GM19043 (cell line): Measurements from ENCODE around the gene TCF25.
"Not testable (repeated sequence)": the region's sequence is repeated elsewhere in the genome, so short reads cannot be mapped to it uniquely, and the experiment has no call there.

Experiments
- ATAC-seq: cut with Tn5 transposase; IDR thresholded peaks from one replicate; pipeline ENCODE4 v1.9.1; 2021; ENCODE audit warnings: low read depth; ENCODE audit not compliant: unreplicated experiment

The TCF25 gene, protein sequence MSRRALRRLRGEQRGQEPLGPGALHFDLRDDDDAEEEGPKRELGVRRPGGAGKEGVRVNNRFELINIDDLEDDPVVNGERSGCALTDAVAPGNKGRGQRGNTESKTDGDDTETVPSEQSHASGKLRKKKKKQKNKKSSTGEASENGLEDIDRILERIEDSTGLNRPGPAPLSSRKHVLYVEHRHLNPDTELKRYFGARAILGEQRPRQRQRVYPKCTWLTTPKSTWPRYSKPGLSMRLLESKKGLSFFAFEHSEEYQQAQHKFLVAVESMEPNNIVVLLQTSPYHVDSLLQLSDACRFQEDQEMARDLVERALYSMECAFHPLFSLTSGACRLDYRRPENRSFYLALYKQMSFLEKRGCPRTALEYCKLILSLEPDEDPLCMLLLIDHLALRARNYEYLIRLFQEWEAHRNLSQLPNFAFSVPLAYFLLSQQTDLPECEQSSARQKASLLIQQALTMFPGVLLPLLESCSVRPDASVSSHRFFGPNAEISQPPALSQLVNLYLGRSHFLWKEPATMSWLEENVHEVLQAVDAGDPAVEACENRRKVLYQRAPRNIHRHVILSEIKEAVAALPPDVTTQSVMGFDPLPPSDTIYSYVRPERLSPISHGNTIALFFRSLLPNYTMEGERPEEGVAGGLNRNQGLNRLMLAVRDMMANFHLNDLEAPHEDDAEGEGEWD

DNA sequence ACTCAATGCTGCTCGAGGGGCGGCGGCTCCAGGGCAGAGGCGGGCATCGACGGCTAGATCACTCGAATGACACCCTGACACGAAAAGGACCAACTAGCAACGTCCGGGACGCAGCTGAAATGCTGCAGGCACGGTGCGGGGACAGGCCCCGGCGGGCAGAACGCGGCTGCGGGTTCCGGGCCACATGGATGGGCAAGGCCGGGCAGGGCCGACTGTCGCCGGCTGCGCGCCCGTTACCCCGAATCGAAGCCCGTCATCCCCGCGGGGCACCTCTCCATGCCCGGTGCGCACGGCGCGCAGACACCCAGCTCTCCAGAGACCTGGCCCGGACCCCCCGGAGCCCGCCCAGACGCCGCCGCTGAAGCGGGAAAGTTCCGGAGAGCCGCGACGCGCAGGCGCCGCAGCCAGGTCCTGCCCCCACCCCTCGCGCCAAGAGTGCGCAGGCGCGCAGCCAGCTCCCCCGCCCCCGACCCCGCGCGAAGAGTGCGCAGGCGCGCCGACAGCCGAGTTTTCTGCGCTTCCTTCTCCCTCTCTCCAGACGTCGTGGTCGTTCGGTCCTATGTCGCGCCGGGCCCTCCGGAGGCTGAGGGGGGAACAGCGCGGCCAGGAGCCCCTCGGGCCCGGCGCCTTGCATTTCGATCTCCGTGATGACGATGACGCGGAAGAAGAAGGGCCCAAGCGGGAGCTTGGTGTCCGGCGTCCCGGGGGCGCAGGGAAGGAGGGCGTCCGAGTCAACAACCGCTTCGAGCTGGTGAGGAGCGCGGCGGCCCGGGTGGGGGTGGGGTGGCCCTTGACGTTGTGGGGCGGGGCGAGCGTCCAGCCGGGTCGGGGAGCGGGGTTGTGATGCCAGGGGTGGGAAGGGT lies at the start of gene TCF25:
Gene TCF25, plus strand, starts transcription at position 484 of the 863 bp plus-strand sequence. Its CDS starts 76 bp downstream, at position 560.
- peak; percentile 37 for ATAC-seq

DNA sequence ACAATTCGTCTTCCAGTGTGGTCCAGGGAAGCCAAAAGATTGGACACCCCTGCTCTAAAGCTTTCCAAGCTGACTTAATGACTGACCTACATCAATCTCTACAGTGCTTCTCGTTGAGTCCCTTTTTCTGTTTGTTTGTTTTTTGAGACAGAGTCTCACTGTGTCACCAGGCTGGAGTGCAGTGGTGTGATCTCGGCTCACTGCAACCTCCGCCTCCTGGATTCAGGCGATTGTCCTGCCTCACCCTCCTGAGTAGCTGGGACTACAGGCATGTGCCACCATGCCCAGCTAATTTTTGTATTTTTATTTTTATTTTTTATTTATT lies 49.6 kb upstream of the TCF25 start:
- not testable (repeated sequence) for ATAC-seq

DNA sequence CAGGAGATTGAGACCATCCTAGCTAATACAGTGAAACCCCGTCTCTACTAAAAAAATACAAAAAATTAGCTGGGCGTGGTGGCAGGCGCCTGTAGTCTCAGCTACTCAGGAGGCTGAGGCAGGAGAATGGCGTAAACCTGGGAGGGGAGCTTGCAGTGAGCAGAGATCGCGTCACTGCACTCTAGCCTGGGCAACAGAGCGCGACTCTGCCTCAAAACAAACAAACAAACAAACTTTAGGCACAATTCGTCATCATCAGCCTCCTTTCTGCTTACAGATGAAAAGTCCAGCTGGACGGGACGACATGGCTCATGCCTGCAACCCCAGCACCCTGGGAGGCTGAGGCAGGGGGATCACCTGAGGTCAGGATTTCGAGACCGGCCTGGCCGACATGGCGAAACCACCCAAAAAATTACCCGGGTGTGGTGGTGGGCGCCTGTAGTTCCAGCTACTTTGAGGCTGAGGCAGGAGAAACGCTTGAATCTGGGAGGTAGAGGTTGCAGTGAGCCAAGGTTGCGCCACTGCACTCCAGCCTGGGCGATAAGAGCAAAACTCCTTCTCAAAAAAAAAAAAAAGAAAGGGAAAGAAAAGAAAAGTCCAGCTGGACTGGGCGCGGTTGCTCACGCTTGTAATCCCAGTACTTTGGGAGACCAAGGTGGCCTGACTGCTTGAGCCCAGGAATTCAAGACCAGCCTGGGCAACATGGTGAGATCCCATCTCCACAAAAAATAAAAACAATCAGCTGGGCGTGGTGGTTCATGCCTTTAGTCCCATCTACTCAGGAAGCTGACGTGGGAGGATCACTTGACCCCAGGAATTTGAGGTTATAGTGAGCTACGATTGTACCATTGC lies 46.6 kb upstream of the TCF25 start:
- ATAC-seq: no peak

DNA sequence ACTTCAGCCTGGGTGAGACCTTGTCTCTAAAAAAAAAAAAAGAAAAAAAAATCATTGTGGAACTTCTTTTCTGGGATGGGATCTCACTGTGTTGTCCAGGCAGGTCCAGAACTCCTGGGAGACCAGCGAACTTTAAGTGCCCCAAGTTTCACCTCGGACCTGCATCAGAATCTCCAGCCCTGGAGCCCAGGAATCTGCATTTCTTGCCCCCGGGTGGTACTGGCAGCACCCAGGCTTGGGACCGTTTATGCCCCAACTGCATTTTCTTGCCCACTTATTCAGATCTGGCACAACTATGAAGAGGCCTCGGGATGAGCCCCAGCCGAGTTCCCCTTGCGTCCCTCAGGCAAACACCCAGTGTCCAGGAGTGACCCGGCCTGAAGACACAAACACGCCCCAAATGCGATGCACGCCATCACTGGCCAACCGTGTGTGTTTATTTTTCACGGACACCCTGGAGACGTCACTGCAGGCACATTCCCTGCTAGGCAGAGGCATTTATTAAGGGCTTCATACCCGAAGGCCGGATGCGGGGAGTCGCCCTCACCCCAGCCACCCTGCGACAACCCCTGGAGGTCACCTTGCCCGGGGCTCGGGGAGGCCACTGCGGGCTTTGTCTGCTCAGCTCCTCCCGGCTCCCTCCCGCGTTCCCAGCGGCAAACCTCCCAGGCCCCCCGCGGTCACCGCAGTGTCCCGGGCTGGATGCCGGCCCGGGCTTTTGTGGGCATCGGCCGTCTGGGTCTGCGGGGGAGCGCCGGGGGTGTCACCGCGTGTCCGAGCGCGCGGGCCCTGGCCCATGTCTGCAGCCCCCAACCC lies 45.8 kb upstream of the TCF25 start:
- no peak for ATAC-seq

DNA sequence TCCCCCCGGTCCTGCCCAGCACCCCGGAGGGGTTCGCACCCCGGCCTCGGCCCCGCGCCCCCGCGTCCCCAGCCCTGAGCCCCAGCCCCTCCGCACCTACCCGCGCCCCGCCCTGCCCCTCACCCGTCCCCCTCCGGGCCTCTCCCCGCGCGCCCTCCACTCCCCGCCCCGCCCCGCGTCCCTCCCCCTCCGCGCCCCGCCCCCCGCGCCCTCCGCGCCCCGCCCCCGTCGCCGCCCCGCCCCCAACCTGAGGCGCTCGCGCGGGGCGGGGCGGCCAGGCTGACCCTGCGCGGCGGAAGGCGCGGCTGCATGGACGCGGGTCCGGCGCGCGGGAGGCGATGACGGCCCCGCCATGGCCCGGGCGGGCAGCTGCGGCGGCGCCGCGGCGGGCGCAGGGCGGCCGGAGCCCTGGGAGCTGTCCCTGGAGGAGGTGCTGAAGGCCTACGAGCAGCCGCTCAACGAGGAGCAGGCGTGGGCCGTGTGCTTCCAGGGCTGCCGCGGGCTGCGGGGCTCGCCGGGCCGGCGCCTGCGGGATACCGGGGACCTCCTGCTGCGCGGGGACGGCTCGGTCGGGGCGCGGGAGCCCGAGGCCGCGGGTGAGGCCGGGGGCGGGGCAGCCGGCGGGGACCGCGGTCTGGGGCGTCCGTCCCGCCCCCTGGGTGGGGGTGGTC lies 45.1 kb upstream of the TCF25 start, which contains the start of gene SPIRE2:
Gene SPIRE2, plus strand, starts transcription at position 277 of the 671 bp plus-strand sequence. Its CDS starts 76 bp downstream, at position 353.
- no peak for ATAC-seq

DNA sequence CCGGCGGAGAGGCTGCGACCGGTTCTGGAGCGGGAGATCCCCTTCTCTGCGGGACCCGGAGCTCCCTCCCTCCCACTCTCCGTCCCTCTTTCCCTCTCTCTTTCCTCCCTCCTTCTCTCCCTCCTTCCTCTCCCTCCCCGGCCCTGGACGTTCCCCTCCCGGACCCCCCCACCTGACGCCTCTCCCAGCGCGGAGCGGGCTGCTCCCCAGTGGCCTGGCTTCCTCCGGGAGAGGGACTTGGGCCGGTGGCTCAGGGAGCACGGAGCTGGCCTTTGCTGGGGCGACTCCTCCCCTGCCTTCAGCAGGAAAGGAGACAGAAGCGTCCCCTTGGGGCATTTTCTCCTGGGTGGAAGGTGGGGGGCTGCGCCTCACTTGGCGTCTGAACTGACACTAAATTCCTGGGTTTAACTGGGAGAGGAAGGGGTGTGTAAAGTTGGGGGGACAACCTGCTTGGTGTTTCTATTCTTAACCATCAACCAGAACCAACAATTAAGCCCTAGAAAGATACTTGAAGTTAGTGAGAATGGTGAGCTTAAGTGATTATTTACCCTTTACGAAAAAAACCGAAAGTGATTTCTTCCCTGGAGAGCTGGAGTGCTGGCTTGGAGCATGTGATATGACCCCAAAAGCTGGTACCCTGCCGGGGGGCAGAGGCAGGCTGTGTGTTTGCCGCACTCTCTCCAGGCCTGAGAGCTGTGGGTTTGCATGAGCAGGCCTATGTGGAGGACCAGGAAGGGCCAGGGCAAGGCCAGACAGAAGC lies 44.3 kb upstream of the TCF25 start:
- no peak for ATAC-seq

DNA sequence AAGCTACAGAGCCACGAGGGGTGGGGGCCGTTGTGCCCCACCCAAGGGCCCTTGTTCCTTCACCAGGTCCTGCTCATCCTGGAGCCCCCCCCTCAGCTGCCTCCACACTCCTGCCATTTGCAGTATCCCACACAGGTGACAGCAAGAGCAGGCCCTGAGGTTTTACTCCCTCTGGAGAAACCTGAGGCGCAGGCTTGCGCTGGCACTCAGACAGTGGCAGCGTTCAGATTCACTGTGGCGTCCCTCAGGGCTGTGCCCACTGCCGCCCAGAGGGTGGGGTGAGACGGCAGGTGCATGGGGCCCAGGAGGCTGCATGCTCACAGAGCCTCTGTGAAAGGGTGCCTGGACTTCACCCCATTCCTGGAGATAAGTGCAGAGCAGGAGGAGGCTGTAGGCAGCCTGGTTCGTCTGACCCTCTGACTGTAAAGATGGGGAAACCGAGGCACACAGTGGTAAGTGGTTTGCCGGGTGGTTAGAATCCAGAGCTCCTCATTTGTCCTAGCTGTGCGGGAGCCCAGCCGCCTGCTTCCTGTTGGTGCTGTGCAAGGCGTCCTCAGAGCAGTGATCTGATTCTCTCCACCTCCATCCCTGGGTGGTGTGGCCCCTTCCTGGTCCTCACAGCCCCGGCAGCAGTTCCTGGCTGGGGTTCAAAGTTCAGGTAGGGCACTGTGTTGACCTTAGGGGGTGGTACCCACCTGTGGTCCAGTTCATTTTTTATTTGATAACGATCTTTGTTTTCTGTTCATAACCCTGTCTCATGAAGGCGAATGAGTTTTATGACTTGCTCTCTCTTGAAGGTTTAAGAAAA lies 43.6 kb upstream of the TCF25 start:
- ATAC-seq: no peak

DNA sequence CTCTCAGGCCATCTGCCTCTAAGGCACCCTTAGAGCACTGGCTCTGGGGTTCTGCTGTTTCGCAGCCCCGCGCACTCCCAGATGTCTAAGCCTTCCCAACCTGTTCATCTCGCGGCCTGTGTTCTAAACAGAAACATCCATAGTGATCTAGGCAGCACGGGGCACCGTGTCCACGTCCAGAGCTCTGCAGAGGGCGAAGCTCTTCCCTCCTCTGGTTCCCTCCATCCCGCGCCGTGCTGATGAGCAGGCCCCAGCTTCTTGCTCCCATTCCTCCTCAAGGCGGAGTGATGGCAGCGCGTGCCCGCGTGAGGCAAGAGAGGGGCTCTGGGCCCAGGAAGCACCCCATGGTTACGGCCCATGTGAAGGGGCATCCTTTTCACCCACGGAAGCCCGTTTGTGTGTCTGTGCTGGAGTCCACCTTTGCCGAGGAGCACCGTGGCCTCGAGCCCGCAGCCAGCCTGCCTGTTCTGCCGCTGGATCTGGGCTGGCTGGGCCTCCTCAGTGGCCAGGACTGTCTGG lies 41.5 kb upstream of the TCF25 start:
- no peak for ATAC-seq

DNA sequence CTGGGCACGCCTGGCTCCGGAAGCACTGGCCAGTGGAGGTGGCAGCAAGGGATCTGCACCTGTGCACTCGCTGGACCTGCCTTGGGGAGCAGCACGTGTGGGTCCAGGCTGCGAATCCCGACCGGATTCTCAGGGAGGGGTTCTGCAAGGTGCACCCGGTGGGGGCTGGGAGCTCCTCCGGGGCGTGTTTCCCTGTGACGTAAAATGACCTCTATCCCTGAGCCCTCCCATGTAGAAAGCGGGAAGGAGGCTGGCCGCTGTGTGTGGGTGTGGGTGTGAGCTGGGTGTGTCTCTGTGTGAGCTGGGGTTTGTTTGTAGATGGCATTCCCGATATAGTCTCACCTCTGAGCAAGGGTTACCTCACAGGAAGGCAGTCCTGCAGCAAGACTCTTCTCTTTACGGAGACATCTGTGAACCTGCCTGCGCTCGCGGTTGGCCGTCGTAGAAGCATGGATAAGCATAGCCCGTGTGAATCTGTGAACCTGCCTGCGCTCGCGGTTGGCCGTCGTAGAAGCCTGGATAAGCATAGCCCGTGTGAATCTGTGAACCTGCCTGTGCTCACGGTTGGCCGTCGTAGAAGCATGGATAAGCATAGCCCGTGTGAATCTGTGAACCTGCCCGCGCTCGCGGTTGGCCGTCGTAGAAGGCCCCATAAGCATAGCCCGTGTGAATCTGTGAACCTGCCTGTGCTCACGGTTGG lies 39.6 kb upstream of the TCF25 start:
- not testable (repeated sequence) for ATAC-seq

DNA sequence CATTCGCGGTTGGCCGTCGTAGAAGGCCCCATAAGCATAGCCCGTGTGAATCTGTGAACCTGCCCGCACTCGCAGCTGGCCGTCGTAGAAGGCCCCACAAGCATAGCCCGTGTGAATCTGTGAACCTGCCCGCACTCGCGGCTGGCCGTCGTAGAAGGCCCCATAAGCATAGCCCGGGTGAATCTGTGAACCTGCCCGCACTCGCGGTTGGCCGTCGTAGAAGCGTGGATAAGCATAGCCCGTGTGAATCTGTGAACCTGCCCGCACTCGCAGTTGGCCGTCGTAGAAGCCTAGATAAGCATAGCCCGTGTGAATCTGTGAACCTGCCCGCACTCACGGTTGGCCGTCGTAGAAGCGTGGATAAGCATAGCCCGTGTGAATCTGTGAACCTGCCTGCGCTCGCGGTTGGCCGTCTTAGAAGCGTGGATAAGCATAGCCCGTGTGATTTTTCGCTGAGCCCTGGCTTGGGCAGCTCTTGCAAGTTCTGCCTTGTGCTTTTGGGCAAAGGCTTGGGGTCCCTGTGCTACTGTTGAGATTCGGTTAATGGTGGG lies 38.5 kb upstream of the TCF25 start:
- ATAC-seq: not testable (repeated sequence)

DNA sequence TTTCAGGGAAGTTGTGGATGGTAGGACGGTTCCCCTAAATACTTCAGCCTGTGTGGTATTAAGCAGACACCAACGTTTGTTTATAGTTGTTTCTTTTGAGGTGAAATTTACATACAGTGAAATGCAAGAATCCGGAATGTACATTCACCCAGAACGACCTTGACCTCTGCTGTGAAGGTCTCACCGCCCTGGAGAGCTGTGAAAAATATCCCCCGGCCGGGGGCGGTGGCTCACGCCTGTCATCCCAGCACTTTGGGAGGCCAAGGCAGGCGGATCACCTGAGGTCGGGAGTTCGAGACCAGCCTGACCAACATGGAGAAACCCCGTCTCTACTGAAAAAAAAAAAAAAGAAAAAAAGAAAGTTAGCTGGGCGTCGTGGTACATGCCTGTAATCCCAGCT lies 36.9 kb upstream of the TCF25 start:
- ATAC-seq: not testable (repeated sequence)

DNA sequence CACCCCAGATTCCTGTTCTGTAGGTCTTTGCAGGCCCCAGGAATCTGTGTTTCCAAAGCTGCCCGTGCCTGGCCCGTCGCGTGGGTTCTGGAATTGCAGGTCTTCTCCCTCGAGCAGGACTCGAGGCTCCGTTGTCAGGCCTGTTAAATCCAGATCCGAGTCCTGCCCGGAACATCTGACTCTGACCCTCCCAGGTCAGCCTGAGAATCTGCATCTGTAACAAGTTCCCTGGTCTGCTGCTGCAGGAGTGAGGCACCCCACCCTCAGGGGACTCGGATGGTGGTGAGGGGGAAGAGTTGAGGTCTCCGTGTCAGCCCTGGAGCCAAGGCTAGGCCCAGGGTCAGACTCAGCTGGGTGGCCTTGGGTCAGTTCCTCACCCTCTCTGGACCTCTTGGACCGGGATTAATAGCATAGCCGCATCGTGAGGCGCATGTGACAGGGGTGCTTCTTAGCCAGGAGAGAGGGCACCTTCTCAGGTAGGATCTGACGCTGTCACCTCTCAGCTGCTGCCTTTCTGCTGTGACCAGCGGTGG lies 36.3 kb upstream of the TCF25 start:
- no peak for ATAC-seq

DNA sequence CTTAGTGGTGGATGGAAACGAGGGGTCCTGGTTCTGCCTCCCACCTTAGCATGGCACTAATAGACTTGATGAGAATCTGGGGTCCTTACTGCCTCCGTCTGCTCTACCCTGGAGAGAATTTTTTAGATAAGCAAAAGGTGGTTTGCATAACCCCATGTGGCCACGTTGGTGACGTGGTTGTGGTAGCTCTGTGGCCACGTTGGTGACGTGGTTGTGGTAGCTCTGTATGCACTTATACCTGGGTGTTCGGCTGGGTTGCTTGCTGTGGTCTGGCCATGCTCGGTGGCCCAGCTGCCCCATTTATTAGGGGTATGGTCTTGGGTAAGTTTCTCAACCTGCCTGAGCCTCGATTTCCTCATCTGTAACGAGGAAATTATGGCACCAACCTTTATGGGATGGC lies 32.1 kb upstream of the TCF25 start:
- ATAC-seq: no peak

DNA sequence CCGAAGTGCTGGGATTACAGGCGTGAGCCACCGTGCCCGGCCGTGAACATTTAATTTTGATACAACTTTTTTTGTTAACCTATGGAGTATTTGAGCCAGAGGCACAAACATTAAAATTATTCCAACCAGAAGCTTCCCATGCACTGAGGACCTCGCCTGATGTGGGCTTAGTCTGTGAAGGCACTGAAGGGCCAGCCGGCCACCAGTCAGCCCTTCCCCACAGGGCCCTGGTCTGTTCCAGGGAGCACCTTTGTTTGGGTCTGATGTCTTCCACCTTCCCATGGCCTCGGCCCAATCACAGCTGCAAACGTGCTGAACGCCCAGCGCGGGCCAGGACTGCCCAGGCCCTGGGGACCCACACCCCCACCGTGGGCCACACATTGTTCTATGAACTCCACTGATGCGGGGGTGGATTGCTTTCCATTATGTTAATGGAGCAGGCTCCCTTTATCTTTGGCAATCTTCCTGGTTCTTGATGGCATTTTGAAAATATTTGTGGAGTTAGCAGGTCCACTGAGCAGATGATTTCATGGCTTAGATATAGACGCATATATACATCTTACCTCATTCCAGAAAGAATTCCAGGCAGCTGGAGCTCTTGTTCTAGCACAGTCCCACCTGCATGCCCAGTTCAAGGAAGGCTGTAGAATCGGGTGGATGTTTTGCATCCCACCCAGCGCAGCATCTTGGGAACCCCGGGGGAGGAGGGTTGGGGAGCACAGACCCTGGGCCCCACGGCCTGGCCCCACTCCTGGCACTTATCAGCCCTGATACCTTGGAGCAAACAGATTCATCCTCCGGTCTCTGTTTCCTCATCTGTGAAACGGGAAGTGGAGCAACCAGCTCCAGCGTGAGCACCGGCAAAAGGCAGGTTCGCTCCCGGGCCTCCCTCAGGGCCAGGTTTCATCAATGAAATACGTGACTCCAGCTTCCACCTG lies 30.7 kb upstream of the TCF25 start:
- ATAC-seq: no peak
